Suppressor macrophage (primary cell): ENCODE results near the gene C14orf180.
"Not testable (repeated sequence)": the region's sequence is repeated elsewhere in the genome, so short reads cannot be mapped to it uniquely, and the experiment has no call there.

Source experiments
- DNase-seq, 4 experiments: peaks; one replicate each; pipeline ENCODE4 v3.0.0-alpha.2; 2020 to 2022

C14orf180 gene

GRCh38 chr14:104579939-104580338 is 375 bp downstream of the C14orf180 start:
- not testable (repeated sequence) for DNase-seq

GRCh38 chr14:104580961-104581360 is 1.4 kb downstream of the C14orf180 start:
- DNase-seq, result no peak

DNA sequence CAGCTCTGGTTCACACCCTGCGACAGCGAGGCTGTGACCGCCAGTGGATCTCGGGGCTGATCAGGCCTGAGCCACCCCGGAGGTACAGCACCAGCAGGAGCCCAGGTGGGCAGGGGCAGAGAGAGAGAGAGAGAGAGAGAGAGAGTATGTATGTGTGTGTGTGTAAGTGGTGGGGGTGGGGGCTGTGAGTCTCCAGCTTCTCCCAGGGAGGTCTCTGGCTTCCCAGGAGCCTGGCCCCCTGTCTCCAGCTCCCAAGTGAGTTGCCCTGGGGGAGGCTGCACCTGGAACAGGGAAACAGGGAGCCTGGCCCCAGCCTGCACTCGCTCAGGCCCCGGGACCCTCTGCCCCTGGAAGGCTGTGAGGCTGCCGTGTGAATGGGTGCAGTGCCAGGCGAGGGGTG is 2.0 kb downstream of the C14orf180 start:
- DNase-seq, result no peak

- DNase-seq, result no peak
Observed at GRCh38 chr14:104582005-104582404, 2.4 kb downstream of the C14orf180 start.

- DNase-seq, result no peak
Observed at GRCh38 chr14:104582662-104583061, 3.1 kb downstream of the C14orf180 start.

DNA sequence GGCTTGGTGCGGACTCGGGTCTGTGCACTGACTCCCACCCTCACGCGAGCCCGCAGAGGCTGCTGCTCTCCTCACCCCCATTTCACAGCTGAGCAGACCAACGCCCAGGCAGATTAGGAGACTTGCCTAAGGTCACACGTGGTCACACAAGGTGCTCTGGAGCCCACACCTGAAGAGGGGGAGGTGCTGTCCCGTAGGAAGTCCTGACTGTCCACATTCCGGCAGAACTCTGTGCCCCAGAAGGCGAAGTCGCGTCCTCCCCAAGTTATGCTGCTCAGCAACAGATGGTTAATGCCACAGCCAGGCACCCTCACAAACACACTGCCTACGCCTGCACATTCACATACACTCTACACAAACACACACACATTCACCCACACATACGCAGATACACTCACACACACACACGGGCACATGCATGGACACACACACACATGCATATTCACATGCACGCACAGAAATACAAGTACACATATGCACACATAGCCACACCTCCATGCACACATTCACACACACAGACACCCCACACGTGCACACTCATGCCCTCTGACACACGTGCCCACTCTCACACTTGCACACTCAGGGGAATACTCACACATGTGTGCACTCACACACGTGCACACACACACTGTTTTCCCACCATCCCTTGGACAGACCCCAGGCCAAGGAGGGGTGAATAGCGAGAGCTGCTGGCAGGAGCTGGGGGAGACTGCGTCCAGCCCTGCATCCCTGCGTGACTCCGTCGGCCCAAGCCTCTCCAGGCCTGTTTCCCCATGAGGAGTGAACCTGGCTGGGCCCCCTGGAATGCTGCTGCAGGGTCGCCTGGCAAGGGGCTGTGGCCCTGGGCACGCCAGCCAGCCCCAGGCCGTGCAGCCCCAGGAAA is 4.1 kb downstream of the C14orf180 start:
- DNase-seq, result no peak

DNA sequence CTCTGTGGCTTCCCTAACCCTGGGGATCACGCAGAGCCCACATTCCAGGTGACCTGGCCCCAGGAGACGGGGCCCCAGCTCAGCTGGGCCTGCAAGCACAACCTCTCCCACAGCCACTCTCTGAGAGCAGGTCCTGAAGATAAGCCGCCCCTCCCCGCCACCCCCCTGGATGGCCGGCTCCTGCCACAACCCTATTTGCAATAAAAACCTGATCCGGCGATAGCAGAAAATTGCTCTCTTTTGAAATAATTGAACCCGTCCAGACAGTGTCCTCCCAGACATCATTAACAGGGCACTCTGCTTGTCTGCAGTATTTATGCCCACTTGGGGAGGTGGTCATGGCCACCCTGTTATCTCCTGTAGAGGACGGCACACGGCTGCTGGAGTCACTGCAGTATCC is 5.0 kb downstream of the C14orf180 start:
- no peak for DNase-seq

DNA sequence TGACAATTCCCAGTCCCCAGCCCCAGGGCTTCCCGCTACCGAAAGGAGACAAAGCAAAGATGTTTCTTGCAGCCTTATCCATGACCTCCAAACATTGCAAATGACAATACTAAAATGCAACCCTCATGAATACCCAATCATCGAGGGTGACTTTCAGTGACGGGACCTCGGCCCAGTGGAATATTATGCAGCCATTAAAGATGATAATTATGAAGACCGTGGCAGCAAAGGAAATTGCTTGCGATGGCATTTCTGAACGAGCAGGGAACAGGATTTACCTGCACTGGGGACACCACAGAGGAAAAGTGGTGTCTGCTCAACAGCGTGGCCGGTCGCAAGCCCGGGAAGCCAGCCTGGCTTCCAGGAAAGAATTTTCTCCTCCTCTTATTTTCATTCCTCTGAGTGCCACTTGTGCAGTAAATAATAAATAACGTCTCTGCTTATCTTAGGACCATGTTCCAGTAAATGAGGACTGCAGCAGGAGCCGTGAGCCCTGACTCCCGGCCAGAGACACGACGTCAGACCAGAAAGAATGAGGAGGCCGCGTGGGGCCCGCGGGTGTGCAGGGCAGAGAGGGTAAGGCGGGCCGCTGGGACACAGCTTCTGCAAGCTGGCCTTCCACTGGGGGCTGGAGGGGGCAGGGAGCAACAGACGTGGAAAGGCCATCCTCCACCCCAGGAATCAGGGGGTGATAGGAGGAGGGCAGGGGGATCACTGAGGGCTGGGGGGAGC is 6.6 kb downstream of the C14orf180 start:
- DNase-seq, result no peak

DNA sequence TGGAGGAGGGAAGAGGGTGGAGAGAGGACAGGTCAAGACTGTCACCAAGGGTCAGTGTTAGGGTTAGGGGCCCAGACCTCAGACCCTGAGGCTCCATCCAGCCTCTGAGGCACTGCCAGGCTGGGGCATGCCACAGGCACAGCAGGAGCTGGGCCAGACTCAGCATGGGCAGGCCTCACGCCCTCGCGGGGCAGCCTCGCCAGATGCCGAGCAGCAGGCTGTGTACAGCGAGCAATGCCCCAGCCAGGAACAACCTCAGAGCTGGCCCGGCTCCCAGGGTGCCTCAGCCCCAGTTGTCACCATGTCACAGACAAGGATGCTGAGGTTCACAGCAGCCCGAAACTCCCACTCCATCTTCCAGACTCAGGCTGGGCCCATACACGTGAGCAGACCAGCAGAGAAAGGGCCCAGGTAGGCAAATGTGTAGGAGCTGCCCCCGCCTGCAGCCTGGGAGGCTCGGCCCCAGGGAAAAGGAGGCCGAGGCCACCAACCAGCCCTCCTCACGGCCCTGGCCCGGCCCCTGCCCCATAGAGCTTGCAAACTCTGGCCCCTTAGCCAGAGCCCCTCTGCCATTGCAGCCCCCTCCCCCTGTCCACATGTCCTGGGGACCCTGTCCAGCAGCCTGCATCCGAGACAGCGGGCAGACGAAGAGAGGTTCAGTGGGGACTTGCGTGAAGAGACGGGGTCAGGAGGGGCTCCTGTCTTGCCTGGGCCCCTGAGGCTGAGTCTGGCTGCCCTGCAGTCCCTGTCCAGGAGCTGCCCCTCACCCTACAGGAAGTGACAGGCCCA is 7.5 kb downstream of the C14orf180 start:
- DNase-seq, result no peak

DNA sequence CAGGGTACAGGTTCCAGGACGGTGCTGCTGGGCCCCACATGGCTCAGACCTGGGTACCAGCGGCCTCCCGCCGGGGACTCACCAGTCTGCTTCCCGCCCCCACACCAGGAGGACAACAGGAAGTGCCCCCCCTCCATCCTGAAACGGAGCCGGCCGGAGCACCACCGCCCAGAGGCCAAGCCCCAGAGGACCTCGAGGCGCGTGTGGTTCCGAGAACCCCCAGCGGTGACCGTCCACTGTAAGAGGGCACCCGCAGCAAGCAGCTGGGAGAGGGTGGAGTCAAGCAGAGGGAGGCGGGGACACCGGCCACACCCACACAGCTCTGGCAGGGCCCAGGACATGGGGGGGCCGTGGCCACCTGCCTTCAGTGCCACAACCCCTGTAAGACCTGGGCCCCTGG is 8.1 kb downstream of the C14orf180 start:
- no peak for DNase-seq

DNA sequence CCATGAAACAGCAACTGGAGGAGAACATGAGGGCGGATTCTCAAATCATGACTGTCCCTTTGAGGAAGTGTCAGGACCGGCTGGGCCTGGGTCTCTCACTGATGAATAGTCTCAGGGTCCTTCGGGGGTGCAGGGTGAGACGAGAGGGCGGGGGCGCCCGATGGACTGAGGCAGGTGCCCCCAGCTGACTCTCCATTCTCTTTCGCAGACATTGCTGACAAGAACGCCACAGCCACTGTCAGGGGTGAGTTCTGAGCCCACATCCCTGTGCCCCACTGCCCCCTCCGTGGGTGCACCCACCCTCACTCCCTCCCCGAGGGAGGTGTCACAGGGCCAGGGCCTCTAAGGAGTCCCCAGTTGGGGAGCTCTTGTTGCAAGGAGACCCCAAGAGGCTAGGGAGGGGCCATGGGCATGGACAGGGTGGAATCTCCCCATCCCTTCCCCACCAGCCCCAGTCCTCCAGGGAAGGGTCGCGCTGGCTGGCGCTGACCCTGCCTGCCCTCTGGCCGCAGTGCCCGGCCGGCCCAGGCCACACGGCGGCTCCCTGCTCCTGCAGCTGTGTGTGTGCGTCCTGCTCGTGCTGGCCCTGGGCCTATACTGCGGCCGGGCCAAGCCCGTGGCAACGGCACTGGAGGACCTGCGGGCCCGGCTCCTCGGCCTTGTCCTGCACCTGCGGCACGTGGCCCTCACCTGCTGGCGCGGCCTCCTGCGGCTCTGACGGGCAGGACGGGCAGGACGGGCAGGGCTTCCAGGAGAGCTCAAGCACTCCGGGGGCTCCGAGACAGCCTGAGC is 8.7 kb downstream of the C14orf180 start:
- no peak for DNase-seq

GRCh38 chr14:104589338-104590195 is 10.0 kb downstream of the C14orf180 start:
- no peak for DNase-seq

DNA sequence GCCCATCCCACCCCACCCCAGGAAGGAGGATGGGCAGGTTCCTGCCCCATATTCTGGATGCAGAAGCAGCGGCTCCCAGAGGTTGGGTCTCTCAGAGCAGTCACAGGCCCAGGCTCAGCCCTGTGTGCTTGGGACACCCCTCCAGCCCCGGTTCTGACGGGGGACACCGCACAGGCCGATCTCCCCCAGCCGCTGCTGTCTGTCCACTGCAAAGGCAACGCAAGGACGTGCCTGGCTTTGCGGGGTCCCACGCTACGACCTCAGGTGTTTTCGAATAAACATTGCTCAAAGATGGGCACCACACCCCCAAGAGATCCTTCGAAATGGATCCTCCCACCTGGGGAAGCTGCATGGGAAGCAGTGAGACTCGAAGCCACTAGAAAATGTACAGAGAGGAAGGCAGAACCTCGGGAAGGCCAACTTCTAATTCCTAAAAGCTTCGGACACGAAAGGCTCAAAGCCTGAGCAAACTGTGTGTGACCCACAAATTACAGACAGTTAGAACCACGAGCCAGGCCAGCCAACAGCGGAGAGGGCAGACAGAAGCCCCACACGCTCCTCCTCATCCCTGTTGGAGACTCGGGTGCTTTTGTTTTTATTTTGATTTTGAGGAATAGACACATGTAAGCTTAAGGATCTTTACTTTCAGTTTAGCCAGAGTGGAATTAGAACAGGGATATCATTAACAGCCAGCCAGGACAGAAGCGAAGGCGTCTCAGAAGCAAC is 10.8 kb downstream of the C14orf180 start:
- no peak for DNase-seq

- DNase-seq, result no peak
Observed at GRCh38 chr14:104591031-104591430, 11.5 kb downstream of the C14orf180 start.

GRCh38 chr14:104591506-104592291 is 12.1 kb downstream of the C14orf180 start:
- DNase-seq, result no peak

- DNase-seq, result no peak
Observed at GRCh38 chr14:104592292-104592672, 12.7 kb downstream of the C14orf180 start.

- DNase-seq, result no peak
Observed at GRCh38 chr14:104592785-104593184, 13.2 kb downstream of the C14orf180 start.

DNA sequence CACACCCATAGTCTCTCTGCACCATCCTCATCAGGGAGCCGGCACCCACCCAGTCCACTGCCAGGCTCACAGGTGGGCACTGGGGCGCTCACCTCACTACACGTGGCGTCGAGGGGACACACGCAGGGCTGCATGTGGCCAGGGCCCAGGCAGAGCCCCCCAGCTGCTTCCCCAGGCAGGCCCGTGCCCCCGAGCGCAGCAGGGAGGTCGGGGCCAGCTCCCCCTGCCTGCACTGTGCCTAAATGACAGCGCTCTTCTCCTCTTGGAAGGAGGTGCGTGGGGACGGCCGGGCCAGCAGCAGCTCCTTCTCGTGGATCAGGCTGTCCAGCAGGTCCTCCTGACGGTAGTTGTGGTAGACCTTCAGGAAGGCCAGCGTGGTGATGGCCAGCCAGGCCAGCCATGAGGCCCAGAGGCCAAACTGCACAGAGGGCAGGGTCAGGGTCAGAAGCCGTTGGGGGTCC is 13.7 kb downstream of the C14orf180 start:
- DNase-seq, result no peak

GRCh38 chr14:104593710-104594136 is 14.2 kb downstream of the C14orf180 start:
- no peak for DNase-seq
